RWPE2 (cell line): Measurements from ENCODE around the gene RORC.

Experiments
- ATAC-seq: fragments of 200-7000 bp; cut with Tn5 transposase; 3 replicates; pipeline ENCODE4 v1.9.1; 2021; ENCODE audit warnings: low read depth
- DNase-seq: peaks from one replicate; pipeline ENCODE4 v3.0.0-alpha.2; 2020; ENCODE audit warnings: low spot score
- H3K27ac ChIP-seq: fragments of 450-650 bp; 2 replicates; pipeline ENCODE4 v1.5.1; 2017; ENCODE audit warnings: mild to moderate bottlenecking; ENCODE audit not compliant: poor library complexity, severe bottlenecking
- H3K27me3 ChIP-seq: fragments of 250-450 bp; sonication (Bioruptor Pico); 2 replicates; pipeline ENCODE4 v1.5.1; 2021; ENCODE audit warnings: mild to moderate bottlenecking, moderate library complexity; ENCODE audit not compliant: insufficient read depth, poor library complexity, severe bottlenecking
- H3K36me3 ChIP-seq: fragments of 250-450 bp; sonication (Bioruptor Pico); 2 replicates; pipeline ENCODE4 v1.5.1; 2020; ENCODE audit warnings: low read depth, mild to moderate bottlenecking, moderate library complexity
- H3K4me1 ChIP-seq: fragments of 250-450 bp; sonication (Bioruptor Pico); 2 replicates; pipeline ENCODE4 v1.5.1; 2021; ENCODE audit warnings: mild to moderate bottlenecking, moderate library complexity; ENCODE audit not compliant: insufficient read depth, poor library complexity, severe bottlenecking
- H3K4me3 ChIP-seq: fragments of 250-450 bp; sonication (Bioruptor Pico); 2 replicates; pipeline ENCODE4 v1.5.1; 2021; ENCODE audit warnings: mild to moderate bottlenecking, moderate library complexity; ENCODE audit not compliant: severe bottlenecking
- H3K9me3 ChIP-seq: fragments of 250-450 bp; sonication (Bioruptor Pico); 2 replicates; pipeline ENCODE4 v1.5.1; 2021; ENCODE audit warnings: mild to moderate bottlenecking, moderate library complexity; ENCODE audit not compliant: severe bottlenecking
- TF ChIP-seq, protein P1 (sequence below): fragments of 450-650 bp; IDR thresholded peaks from one replicate; pipeline ENCODE4 v1.5.1; 2017; ENCODE audit warnings: mild to moderate bottlenecking, moderate library complexity; ENCODE audit not compliant: poor library complexity, severe bottlenecking

RORC gene

DNA sequence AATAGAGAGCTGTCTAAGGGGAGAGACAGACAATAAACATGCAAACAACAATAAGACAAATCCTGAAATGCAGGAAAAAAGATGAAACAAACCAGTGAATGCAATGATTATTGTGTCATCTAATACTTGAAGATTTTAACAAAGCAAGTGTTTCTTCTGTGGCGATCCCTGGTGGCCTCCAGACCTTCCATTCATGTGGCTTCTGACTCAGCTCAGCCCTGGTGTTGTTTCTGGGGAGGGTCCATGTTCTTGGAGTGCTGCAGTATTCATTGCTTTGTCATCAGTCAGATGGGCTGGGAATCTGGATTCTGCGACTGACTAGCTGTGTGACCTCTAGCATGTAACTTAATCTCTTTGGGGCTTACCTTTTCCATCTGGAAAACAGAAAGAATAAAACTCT, 9.5 kb upstream of the RORC start:
- DNase-seq = no peak
- TF ChIP-seq, protein P1, sequence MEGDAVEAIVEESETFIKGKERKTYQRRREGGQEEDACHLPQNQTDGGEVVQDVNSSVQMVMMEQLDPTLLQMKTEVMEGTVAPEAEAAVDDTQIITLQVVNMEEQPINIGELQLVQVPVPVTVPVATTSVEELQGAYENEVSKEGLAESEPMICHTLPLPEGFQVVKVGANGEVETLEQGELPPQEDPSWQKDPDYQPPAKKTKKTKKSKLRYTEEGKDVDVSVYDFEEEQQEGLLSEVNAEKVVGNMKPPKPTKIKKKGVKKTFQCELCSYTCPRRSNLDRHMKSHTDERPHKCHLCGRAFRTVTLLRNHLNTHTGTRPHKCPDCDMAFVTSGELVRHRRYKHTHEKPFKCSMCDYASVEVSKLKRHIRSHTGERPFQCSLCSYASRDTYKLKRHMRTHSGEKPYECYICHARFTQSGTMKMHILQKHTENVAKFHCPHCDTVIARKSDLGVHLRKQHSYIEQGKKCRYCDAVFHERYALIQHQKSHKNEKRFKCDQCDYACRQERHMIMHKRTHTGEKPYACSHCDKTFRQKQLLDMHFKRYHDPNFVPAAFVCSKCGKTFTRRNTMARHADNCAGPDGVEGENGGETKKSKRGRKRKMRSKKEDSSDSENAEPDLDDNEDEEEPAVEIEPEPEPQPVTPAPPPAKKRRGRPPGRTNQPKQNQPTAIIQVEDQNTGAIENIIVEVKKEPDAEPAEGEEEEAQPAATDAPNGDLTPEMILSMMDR = no peak

DNA sequence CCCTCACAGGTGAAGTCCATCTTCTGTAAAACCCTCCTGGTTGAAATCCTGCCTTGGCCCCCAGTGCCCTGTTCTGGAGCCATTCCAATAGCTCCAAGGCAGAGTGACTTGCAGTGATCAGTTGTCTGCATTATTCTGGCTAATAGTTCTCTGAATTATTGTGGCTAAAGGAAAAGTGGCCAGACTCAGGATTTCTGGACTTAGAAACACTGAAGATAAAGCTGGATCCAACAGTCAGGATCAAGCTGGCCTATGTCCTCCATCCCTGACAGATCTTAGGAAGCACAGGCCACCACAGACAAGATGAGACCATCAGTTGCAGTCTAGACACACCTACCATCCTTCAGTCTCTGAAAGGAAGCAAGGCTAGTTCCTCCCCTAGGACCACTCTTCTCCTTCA, 8.8 kb upstream of the RORC start:
- Histone ChIP-seq H3K4me1 (peaks cover 36% of the 10 kb centered on the region), H3K27ac (peak overlapping the region; percentile 75), H3K27me3 (no peaks in the 10 kb centered on the region), H3K9me3 (no peaks in the 10 kb centered on the region), H3K36me3 (no peaks in the 10 kb centered on the region), H3K4me3 (peak overlapping the region; percentile 25)
- TF ChIP-seq, protein P1 = no peak
- no peak for DNase-seq
- ATAC-seq = no peak

More for the DNA sequence above, 9.5 kb upstream of the RORC start:
- H3K4me1 ChIP-seq = peaks cover 32% of the 10 kb centered on the region
- H3K27ac ChIP-seq = peak overlapping the region; percentile 75
- ATAC-seq = no peak
- no peaks in the 10 kb centered on the region for H3K36me3 ChIP-seq
- H3K9me3 ChIP-seq = no peaks in the 10 kb centered on the region
- H3K4me3 ChIP-seq = no peak overlapping the region
- H3K27me3 ChIP-seq = no peaks in the 10 kb centered on the region

DNA sequence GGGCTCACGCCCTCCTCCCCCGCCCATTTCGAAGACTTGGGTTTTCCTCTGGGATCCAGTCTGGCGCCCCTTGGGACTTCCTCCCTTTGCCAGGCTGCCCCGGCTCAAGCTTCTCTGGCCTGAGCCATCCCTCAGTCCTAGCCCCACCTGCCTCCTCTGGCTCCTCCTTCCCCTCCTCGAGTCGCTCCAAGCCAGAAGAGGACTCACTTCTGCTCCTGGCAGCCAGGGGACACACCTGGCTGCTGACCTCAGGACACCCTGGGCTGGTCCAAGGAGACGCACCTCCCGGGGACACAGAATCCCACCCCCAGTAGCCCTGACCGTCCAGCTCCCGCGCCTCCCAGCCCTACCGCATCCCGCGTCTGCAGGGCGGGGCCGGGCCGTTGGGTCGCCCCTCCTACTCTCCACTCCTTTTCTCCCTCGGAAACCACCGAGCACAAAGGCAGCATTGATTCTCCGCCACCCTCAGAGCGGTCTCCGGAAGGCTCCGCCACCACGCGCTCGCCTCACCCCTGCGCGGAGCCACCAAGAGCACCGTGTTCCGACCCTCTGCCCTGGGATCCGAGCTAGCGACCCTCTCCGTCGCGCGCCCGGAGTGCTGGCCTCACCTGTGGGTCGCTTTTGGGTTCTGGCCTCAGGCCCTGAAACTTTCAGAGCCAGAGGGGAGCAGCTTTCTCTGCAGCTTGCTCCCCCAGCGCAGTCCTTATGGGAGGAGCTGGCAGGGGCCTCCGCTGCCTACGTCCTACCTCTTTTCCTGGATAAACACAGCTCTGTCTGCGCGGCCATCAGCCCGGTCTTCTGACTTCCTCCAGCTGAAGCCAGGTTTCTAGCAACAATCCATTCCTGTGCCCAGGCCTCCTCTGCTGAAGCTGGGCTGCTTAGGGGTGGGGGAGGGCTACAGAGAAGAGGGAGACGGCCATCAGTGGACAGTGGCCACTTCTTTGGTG, 8.1 kb upstream of the RORC start, which contains the start of gene C2CD4D:
Gene C2CD4D, minus strand, starts transcription at position 364 of the 947 bp plus-strand sequence. CDS start 831 bp downstream, outside the sequence.
- Histone ChIP-seq H3K27me3 (no peaks in the 10 kb centered on the region), H3K4me3 (peak within 1 kb of the TSS; percentile 25), H3K27ac (peak within 1 kb of the TSS; percentile 75), H3K9me3 (no peaks in the 10 kb centered on the region), H3K4me1 (peaks cover 36% of the 10 kb centered on the region), H3K36me3 (no peaks in the 10 kb centered on the region)
- DNase-seq = no peak
- peak; percentile 58 for ATAC-seq
- TF ChIP-seq, protein P1 = no peak

DNA sequence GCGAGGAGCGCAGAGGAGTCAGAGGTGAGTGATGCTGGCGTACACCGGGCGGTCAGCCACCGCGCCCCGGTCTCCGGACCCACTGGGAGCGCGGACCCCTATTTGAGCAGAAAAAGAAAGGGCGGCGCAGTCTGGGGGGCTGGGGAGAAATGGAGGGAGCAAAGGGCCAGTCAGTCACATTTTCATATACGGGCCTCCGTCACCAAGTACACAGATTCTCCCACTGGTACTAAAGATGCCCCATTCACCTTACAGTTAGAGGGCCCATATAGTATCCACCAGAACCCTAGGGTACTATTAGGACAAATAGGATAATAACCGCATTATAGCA, 7.4 kb upstream of the RORC start:
- H3K4me3 ChIP-seq = no peak overlapping the region
- no peaks in the 10 kb centered on the region for H3K9me3 ChIP-seq
- peaks cover 36% of the 10 kb centered on the region for H3K4me1 ChIP-seq
- no peak for DNase-seq
- TF ChIP-seq, protein P1 = no peak
- H3K27me3 ChIP-seq = no peaks in the 10 kb centered on the region
- no peaks in the 10 kb centered on the region for H3K36me3 ChIP-seq
- H3K27ac ChIP-seq = peak overlapping the region; percentile 75
- no peak for ATAC-seq
